SH-SY5Y (cell line): ENCODE results near the gene ARSJ.

Source experiments
- GATA2 ChIP-seq: IDR thresholded peaks from 2 replicates; pipeline ENCODE4 v1.6.1; 2011; ENCODE audit warnings: mild to moderate bottlenecking, low read depth, low read length
- GATA3 ChIP-seq: IDR thresholded peaks from 2 replicates; pipeline ENCODE4 v1.6.1; 2011; ENCODE audit warnings: low read depth, mild to moderate bottlenecking, low read length, moderate library complexity

Gene ARSJ

GRCh38 chr4:113871080-113871479 is 108.4 kb downstream of the ARSJ start:
- no peak for TF ChIP-seq GATA2
- no peak for TF ChIP-seq GATA3

- TF ChIP-seq GATA2 (no peak), GATA3 (no peak)
Measured at GRCh38 chr4:113869743-113870375, 109.6 kb downstream of the ARSJ start.

GRCh38 chr4:113866611-113867010 is 112.8 kb downstream of the ARSJ start:
- no peak for TF ChIP-seq GATA3
- TF ChIP-seq GATA2 = no peak

- no peak for TF ChIP-seq GATA2
- no peak for TF ChIP-seq GATA3
Measured at GRCh38 chr4:113858924-113859323, 120.5 kb downstream of the ARSJ start.

GRCh38 chr4:113851816-113852215 is 127.6 kb downstream of the ARSJ start:
- TF ChIP-seq GATA3 (no peak), GATA2 (no peak)
